Kidney (tissue), 14 donors: ENCODE results near the gene SPEM1. TPM values are rescaled to one million over a fixed set of nuclear protein-coding genes. Genes with fewer than 3 reads are reported as not detected.

ENCODE experiments used
- DNase-seq, 5 donors: peaks; one replicate each; pipeline ENCODE4 v3.0.0-alpha.2; 2013 to 2020
- FAIRE-seq: peaks from 2 replicates; lab custom pipeline; 2012; peaks lifted over from hg19 to GRCh38; lab: Jason Lieb, UNC
- H3K27ac ChIP-seq, 2 donors: one replicate each; pipeline ENCODE4 v1.7.0; 2013; ENCODE audit warnings: low read depth in 2 of 2, low read length in 2 of 2, inconsistent platforms in 1 of 2
- H3K27me3 ChIP-seq: one replicate; pipeline ENCODE4 v1.7.1; 2013; ENCODE audit warnings: low read length, inconsistent platforms; ENCODE audit not compliant: control insufficient read depth, insufficient read depth
- H3K36me3 ChIP-seq, 3 donors: one replicate each; pipeline versions ENCODE4 v1.7.0 to v1.7.1; 2013; ENCODE audit warnings: low read length in 3 of 3, control low read depth in 1 of 3, inconsistent platforms in 1 of 3; ENCODE audit not compliant: insufficient read depth in 3 of 3, control insufficient read depth in 2 of 3
- H3K4me1 ChIP-seq, 3 donors: one replicate each; pipeline versions ENCODE4 v1.7.0 to v1.7.1; 2013; ENCODE audit warnings: low read length in 3 of 3, inconsistent platforms in 1 of 3, low read depth in 1 of 3; ENCODE audit not compliant: control insufficient read depth in 2 of 3, insufficient read depth in 2 of 3
- H3K4me3 ChIP-seq, 3 donors: one replicate each; pipeline versions ENCODE4 v1.7.0 to v1.8.1; 2013; ENCODE audit warnings: low read length in 3 of 3, control low read depth in 1 of 3, inconsistent platforms in 1 of 3
- H3K9ac ChIP-seq, 3 donors: one replicate each; pipeline versions ENCODE4 v1.7.0 to v1.7.1; 2013; ENCODE audit warnings: low read length in 3 of 3, control low read depth in 1 of 3, inconsistent platforms in 1 of 3
- H3K9me3 ChIP-seq, 3 donors: one replicate each; pipeline versions ENCODE4 v1.7.0 to v1.7.1; 2013; ENCODE audit warnings: low read length in 3 of 3, control low read depth in 1 of 3, inconsistent platforms in 1 of 3; ENCODE audit not compliant: control insufficient read depth in 2 of 3, insufficient read depth in 1 of 3
- CTCF ChIP-seq: IDR thresholded peaks from 3 replicates; pipeline ENCODE4 v1.5.1; 2012; ENCODE audit warnings: mild to moderate bottlenecking, moderate library complexity, borderline replicate concordance; ENCODE audit not compliant: insufficient read depth; ENCODE audit errors: extremely low read depth
- intact Hi-C: fragments of 100-400 bp; cut with DNase I; formaldehyde crosslinking; loops from one replicate; pipeline ENCODE4 v1.11.1; 2022
- polyA plus RNA-seq: library from polyadenylated mRNA; stranded (reverse); fragments of 350-450 nt; fragmentation: Illumina TruSeq; extraction: RNeasy Lipid Tissue Mini Kit (QIAGEN cat#74804); gene quantifications from one replicate; pipeline ENCODE4 v1.2.3, GENCODE V29; 2014; ENCODE audit warnings: low read depth, low replicate concordance; ENCODE audit not compliant: insufficient read depth
- total RNA-seq: library from RNA; stranded (reverse); fragmentation: NEBNext Ultra II Directional; extraction: Animal tissue kit (Norgen Biotek cat#: 25700); gene quantifications from one replicate; pipeline ENCODE4 v1.2.1, GENCODE V29; 2021
- donor health status: control.
- donor health status: control.
- donor health status: control.
- donor health status: control.
- donor health status: control.
- donor health status: DM: yes; HTN: yes; CAD: no.
- donor health status: Normal renal cell carcinoma (clear cell type).

The SPEM1 gene
- total and polyA plus RNA-seq, 2 donors from 2014 or later, result not detected

- Histone ChIP-seq H3K9ac (no peak overlapping the region), H3K9me3 (no peaks in the 10 kb centered on the region), H3K27me3 (no peaks in the 10 kb centered on the region), H3K27ac (no peak overlapping the region), H3K36me3 (peaks cover 3 to 4% (median 3%) of the 10 kb centered on the region in 3 donors), H3K4me3 (no peak overlapping the region), H3K4me1 (peaks cover 0 to 8% (median 0%) of the 10 kb centered on the region in 3 donors)
- intact Hi-C loops, result no loop called here
- FAIRE-seq, result no peak
- DNase-seq, result no peak
- no peak for TF ChIP-seq CTCF
These were observed 28.8 kb upstream of the SPEM1 start for GRCh38 chr17:7391307-7391706.

GRCh38 chr17:7392696-7393612 is 27.2 kb upstream of the SPEM1 start:
- H3K27ac ChIP-seq, result no peak overlapping the region
- no peaks in the 10 kb centered on the region for H3K27me3 ChIP-seq
- intact Hi-C loops, result no loop called here
- DNase-seq (peak in 3 of 5 donors; percentile 37 to 78 (median 68)), FAIRE-seq (no peak)
- peaks cover 3 to 4% (median 3%) of the 10 kb centered on the region in 3 donors for H3K36me3 ChIP-seq
- H3K4me3 ChIP-seq, result peak overlapping the region in 1 of 3 donors; percentile 82
- peaks cover 0 to 8% (median 0%) of the 10 kb centered on the region in 3 donors for H3K4me1 ChIP-seq
- H3K9me3 ChIP-seq, result no peaks in the 10 kb centered on the region
- no peak for TF ChIP-seq CTCF
- no peak overlapping the region for H3K9ac ChIP-seq

- TF ChIP-seq CTCF, result no peak
- H3K9me3 ChIP-seq, result no peaks in the 10 kb centered on the region
- H3K27ac ChIP-seq, result peak overlapping the region; percentile 90 to 91
- H3K4me3 ChIP-seq, result peak overlapping the region; percentile 75 to 82 (median 75)
- intact Hi-C loops, result no loop called here
- H3K9ac ChIP-seq, result peak overlapping the region; percentile 49 to 87 (median 84)
- peaks cover 0 to 8% (median 0%) of the 10 kb centered on the region in 3 donors for H3K4me1 ChIP-seq
- peaks cover 3% of the 10 kb centered on the region in 3 donors for H3K36me3 ChIP-seq
- peak; percentile 42 to 79 (median 74) for DNase-seq
- no peak for FAIRE-seq
- no peaks in the 10 kb centered on the region for H3K27me3 ChIP-seq
These were observed 26.3 kb upstream of the SPEM1 start for GRCh38 chr17:7393613-7394451.
